NCI-H2227 treated with DMSO at 0.1 percent for 48 hours (cell line): ENCODE measurements around the gene TLR6.
A peak's percentile ranks its signal among the peaks of the same experiment; 100 is the strongest.

ENCODE experiments used
- DNase-seq: peaks from one replicate; lab custom pipeline; 2025; lab: John Stamatoyannopoulos, UW

The TLR6 gene

GRCh38 chr4:38856524-38857337, at the start of gene TLR6:
TLR6 (minus strand) TSS chr4:38856817; CDS start chr4:38829473, 27,344 bp downstream.
- peak; percentile 35 for DNase-seq

- no peak for DNase-seq
Measured at GRCh38 chr4:38905652-38906385, 49.2 kb upstream of the TLR6 start.

GRCh38 chr4:38904682-38905081, 48.1 kb upstream of the TLR6 start:
- DNase-seq: no peak

GRCh38 chr4:38904090-38904666, 47.6 kb upstream of the TLR6 start:
- no peak for DNase-seq

- DNase-seq: peak; percentile 20
Measured at GRCh38 chr4:38902695-38903094, 46.1 kb upstream of the TLR6 start.

- DNase-seq: no peak
Measured at GRCh38 chr4:38902221-38902620, 45.6 kb upstream of the TLR6 start.

- no peak for DNase-seq
Measured at GRCh38 chr4:38898245-38898644, 41.6 kb upstream of the TLR6 start.

GRCh38 chr4:38896940-38897339, 40.3 kb upstream of the TLR6 start:
- no peak for DNase-seq

GRCh38 chr4:38894322-38894982, 37.8 kb upstream of the TLR6 start:
- DNase-seq: no peak

GRCh38 chr4:38891051-38891983, 34.7 kb upstream of the TLR6 start:
- no peak for DNase-seq

- DNase-seq: no peak
Measured at GRCh38 chr4:38889143-38889542, 32.5 kb upstream of the TLR6 start.

- DNase-seq: no peak
Measured at GRCh38 chr4:38884254-38884653, 27.6 kb upstream of the TLR6 start.

GRCh38 chr4:38876636-38877035, 20.0 kb upstream of the TLR6 start:
- DNase-seq: no peak

GRCh38 chr4:38873290-38873944, 16.8 kb upstream of the TLR6 start:
- no peak for DNase-seq

GRCh38 chr4:38872620-38873019, 16.0 kb upstream of the TLR6 start:
- no peak for DNase-seq

- DNase-seq: no peak
Measured at GRCh38 chr4:38871593-38871992, 15.0 kb upstream of the TLR6 start.

- no peak for DNase-seq
Measured at GRCh38 chr4:38870098-38870808, 13.6 kb upstream of the TLR6 start.

- no peak for DNase-seq
Measured at GRCh38 chr4:38869511-38869910, 12.9 kb upstream of the TLR6 start.

GRCh38 chr4:38868059-38868960, 11.7 kb upstream of the TLR6 start:
- no peak for DNase-seq
